Ishikawa (cell line): ENCODE results near the gene RALGPS1.

Experiments used
- CEBPB ChIP-seq: IDR thresholded peaks from 2 replicates; pipeline ENCODE4 v1.6.1; 2012
- CREB1 ChIP-seq: IDR thresholded peaks from 2 replicates; pipeline ENCODE4 v1.6.1; 2012; ENCODE audit warnings: low read depth
- EGR1 ChIP-seq: IDR thresholded peaks from 2 replicates; pipeline ENCODE4 v1.6.1; 2012
- EP300 ChIP-seq: IDR thresholded peaks from 2 replicates; pipeline ENCODE4 v1.6.1; 2012; ENCODE audit warnings: borderline replicate concordance
- FOXM1 ChIP-seq: IDR thresholded peaks from 2 replicates; pipeline ENCODE4 v1.6.1; 2012; ENCODE audit warnings: low read depth, borderline replicate concordance
- NFIC ChIP-seq: IDR thresholded peaks from 2 replicates; pipeline ENCODE4 v1.6.1; 2012
- RAD21 ChIP-seq: IDR thresholded peaks from 2 replicates; pipeline ENCODE4 v1.6.1; 2012; ENCODE audit warnings: low read depth
- TAF1 ChIP-seq: IDR thresholded peaks from 2 replicates; pipeline ENCODE4 v1.6.1; 2012; ENCODE audit warnings: low read depth, mild to moderate bottlenecking
- TCF12 ChIP-seq: IDR thresholded peaks from 2 replicates; pipeline ENCODE4 v1.6.1; 2012; ENCODE audit warnings: low read depth
- TEAD4 ChIP-seq: IDR thresholded peaks from 2 replicates; pipeline ENCODE4 v1.6.1; 2012
- USF1 ChIP-seq: IDR thresholded peaks from 2 replicates; pipeline ENCODE4 v1.6.1; 2012
- YY1 ChIP-seq: IDR thresholded peaks from 2 replicates; pipeline ENCODE4 v1.6.1; 2012; ENCODE audit warnings: low read depth
- ZBTB7A ChIP-seq: IDR thresholded peaks from 2 replicates; pipeline ENCODE4 v1.6.1; 2012; ENCODE audit warnings: low read depth
- TF ChIP-seq, protein P1 (sequence below): IDR thresholded peaks from 2 replicates; pipeline ENCODE4 v1.6.1; 2012; ENCODE audit warnings: low read depth, mild to moderate bottlenecking

DNA sequence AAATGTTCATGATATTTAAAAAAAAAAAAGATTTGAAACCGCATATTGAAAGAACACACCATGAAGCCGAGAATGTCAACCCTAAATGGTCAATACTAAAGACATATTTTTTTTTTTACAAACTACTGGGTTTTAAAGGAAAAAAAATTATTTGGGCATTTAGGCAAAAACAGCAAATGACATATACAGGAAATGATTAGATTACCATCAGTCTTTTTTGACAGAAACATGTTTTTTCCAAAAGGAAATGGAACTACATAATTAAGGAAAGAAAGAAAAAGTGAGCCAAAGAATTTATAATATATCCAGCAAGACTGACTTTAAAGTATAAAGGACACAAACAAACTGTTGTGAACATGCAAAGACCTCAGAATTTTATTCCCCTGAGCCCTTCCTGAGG lies 56.7 kb downstream of the RALGPS1 start:
- TF ChIP-seq EGR1 (no peak), TEAD4 (no peak), EP300 (no peak), TCF12 (no peak), NFIC (no peak), RAD21 (no peak), TAF1 (no peak), CEBPB (no peak), ZBTB7A (no peak), USF1 (no peak), YY1 (no peak), FOXM1 (no peak), CREB1 (no peak)
- TF ChIP-seq, protein P1, sequence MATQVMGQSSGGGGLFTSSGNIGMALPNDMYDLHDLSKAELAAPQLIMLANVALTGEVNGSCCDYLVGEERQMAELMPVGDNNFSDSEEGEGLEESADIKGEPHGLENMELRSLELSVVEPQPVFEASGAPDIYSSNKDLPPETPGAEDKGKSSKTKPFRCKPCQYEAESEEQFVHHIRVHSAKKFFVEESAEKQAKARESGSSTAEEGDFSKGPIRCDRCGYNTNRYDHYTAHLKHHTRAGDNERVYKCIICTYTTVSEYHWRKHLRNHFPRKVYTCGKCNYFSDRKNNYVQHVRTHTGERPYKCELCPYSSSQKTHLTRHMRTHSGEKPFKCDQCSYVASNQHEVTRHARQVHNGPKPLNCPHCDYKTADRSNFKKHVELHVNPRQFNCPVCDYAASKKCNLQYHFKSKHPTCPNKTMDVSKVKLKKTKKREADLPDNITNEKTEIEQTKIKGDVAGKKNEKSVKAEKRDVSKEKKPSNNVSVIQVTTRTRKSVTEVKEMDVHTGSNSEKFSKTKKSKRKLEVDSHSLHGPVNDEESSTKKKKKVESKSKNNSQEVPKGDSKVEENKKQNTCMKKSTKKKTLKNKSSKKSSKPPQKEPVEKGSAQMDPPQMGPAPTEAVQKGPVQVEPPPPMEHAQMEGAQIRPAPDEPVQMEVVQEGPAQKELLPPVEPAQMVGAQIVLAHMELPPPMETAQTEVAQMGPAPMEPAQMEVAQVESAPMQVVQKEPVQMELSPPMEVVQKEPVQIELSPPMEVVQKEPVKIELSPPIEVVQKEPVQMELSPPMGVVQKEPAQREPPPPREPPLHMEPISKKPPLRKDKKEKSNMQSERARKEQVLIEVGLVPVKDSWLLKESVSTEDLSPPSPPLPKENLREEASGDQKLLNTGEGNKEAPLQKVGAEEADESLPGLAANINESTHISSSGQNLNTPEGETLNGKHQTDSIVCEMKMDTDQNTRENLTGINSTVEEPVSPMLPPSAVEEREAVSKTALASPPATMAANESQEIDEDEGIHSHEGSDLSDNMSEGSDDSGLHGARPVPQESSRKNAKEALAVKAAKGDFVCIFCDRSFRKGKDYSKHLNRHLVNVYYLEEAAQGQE: no peak
